ENCODE data around the gene ZFC3H1. TPM values are rescaled to one million over a fixed set of nuclear protein-coding genes. Genes with fewer than 3 reads are reported as not detected.

The ZFC3H1 gene
- 138 TPM for total RNA-seq

DNA sequence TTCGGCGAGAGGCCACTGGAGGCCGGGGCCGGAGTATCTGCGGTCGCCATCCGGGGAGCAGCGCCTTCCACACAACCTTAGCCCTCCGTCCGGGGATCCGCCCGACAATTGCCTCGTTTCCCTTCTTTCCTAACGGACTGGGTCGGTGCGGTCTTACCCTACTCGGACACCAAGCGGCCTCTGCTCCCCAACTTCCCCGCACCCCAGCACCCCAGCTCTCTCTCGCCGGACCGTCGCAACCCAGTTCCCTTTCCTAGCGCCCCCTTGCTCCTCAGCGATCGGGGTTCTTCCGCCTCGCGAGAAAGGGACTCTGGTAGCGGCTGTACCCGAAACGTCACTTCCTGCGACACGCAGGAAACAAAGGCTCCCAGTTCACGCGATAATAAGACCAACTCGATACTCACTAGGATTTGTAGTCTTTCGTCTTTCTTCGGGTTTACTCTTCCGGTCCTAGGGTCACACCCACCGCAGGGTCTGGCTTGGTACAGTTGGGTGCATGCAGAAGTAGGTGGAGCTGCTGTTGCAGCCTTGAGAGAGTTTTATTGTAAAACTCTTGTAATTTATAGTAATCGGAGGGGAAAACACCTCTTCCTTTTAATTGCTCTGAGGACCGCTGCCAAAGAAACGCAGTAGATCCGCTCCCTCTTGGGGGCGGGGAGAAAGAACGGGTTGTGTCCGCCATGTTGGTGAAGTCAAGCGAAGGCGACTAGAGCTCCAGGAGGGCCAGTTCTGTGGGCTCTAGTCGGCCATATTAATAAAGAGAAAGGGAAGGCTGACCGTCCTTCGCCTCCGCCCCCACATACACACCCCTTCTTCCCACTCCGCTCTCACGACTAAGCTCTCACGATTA is at the start of gene ZFC3H1, which contains the start of gene THAP2:
ZFC3H1 (minus strand) TSS at position 288 of the 850 bp plus-strand sequence; CDS start at position 50, 238 bp downstream.
THAP2 (plus strand) TSS at position 741 of the 850 bp plus-strand sequence. CDS start 209 bp downstream, outside the sequence.

GRCh38 chr12:71685914-71686657 is 22.4 kb upstream of the ZFC3H1 start, which contains the start of gene TMEM19:
TMEM19 (plus strand) TSS chr12:71686082; CDS start chr12:71686681, 599 bp downstream.

Other genes starting within 250 kb of the ZFC3H1 start
- gene LGR5, start 224.1 kb downstream of the ZFC3H1 start, total RNA-seq = 7.6 TPM
- gene THAP2, start 453 bp upstream of the ZFC3H1 start, total RNA-seq = 13.4 TPM
- 24.1 TPM for gene TMEM19, start 22.2 kb upstream of the ZFC3H1 start, total RNA-seq
- gene RAB21, start 91.0 kb upstream of the ZFC3H1 start, total RNA-seq = 49.5 TPM
- 79.5 TPM for gene TBC1D15, start 175.9 kb upstream of the ZFC3H1 start, total RNA-seq